HG03066 (cell line): ENCODE measurements around the gene TGFBR2.

Source experiments
- ATAC-seq: cut with Tn5 transposase; IDR thresholded peaks from one replicate; pipeline ENCODE4 v1.9.1; 2021; ENCODE audit warnings: low read depth; ENCODE audit not compliant: unreplicated experiment

Gene TGFBR2

GRCh38 chr3:30708472-30708871, 102.1 kb downstream of the TGFBR2 start:
- ATAC-seq: no peak

DNA sequence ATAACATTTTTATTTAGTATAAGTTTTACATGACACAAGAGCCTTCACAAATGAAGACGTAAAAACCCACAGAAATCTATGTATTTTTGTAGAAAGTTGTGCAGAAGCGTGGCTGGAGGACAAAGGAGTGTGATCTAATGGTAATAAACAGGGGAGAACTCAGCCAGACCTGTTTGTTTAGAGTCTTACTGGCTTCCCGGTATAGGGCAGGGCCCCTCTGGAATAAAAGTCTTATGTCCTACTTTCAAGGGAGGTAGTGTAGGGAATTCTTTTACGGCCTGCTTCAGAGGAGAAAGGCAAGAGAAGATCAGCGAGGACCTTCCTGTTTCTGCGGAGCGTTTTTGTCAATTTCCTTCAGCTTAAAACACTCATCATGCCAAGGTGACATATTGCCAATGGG, 103.6 kb downstream of the TGFBR2 start:
- no peak for ATAC-seq

- no peak for ATAC-seq
These were observed 104.8 kb downstream of the TGFBR2 start for GRCh38 chr3:30711151-30711550.

DNA sequence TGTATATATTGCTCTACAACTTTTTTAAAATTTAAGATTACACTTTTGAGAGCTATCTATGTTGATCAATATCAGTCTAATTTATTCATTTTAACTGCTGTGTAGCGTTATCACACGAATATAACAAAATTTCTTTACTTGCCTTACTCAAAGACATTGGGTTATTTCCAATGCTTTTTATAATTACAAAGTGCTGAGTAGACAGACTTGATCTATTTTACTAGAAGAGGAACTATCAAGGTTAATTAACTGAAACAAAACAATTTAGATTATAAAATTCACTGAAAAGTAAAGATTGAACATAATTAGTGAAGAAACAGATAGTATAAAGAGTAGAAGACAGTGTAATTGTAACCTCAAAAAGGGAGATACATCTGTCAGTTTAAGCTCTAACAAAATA, 105.5 kb downstream of the TGFBR2 start:
- no peak for ATAC-seq

- ATAC-seq: no peak
These were observed 106.6 kb downstream of the TGFBR2 start for GRCh38 chr3:30712991-30713390.

GRCh38 chr3:30713885-30714503, 107.6 kb downstream of the TGFBR2 start:
- no peak for ATAC-seq

DNA sequence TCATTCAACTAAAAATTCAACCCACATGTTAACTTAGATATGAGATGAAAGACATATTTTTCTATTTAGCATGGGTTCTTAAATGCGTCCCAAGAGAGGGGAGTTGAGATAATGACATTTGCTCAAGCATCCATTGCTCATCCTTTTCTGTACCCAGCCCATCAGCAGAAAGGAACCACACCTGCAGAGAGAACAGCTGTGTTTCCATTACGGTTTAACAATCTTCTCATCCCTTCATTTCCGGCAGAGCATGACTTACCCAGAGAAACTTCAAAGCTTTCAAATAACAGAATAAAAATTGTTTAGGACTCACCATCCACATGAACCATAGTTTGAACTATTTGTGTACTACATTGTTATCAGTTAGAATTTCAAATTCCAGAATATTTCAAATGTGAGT, 113.1 kb downstream of the TGFBR2 start:
- no peak for ATAC-seq

GRCh38 chr3:30720586-30721313, 114.3 kb downstream of the TGFBR2 start:
- ATAC-seq: no peak

GRCh38 chr3:30721314-30721634, 114.9 kb downstream of the TGFBR2 start:
- ATAC-seq: no peak

GRCh38 chr3:30723211-30723610, 116.8 kb downstream of the TGFBR2 start:
- no peak for ATAC-seq

DNA sequence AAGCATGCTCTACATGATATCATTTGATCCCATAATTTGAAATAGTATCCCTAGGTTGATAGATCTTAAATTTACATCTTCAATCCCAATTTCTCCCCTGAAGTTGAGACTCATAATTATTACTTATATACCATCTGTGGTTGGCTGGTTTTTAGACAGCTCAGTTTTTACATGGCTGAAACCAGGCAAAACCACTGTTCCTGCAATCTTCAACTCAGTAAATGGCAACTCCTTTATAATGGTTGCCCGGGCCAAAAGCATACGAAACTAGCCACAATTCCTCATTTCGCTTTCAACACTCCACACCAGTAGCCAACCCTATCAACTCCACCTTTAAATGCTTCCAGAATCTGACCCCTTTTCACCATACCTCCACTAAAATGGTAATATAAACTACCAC, 118.5 kb downstream of the TGFBR2 start:
- no peak for ATAC-seq

GRCh38 chr3:30728143-30728542, 121.7 kb downstream of the TGFBR2 start:
- no peak for ATAC-seq

DNA sequence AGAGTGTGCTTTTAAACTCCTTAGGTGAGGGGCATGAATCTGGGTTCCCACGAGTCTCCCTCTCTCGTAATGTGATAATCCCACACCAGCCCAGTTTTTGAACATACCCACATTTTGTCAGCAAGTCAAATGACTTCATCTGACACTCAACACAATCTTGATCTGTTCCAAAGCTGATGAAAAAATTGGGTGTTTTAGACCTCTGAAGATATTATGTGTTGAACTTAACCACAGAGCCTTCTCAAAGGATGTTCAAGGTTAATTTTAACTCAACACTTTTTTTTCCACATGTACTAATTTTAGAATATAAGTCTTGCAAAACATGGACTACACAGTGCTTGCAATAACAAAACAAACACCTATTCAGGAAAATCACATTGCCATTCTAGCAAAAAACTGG, 123.1 kb downstream of the TGFBR2 start:
- no peak for ATAC-seq

- no peak for ATAC-seq
These were observed 123.5 kb downstream of the TGFBR2 start for GRCh38 chr3:30729936-30730335.

DNA sequence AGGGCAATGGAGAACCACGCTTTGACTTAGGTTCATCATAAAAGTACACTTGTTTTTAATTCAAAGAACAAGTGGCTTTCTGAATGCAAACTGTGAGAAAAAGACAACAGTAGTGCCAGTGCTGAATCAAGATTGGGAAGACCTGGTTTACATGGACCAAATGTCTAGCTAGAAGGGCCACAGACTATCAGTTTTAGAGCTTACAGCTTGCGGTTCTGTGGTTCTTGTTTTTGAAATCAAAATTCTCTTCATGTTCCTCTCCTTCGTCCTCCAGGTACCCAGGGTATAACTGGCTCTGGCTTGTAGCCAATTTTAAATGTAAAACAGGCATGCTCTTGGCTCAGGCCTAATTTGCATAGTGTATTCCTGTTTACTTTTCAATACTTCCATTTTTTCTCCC, 124.6 kb downstream of the TGFBR2 start:
- no peak for ATAC-seq

GRCh38 chr3:30733209-30733608, 126.8 kb downstream of the TGFBR2 start:
- no peak for ATAC-seq

DNA sequence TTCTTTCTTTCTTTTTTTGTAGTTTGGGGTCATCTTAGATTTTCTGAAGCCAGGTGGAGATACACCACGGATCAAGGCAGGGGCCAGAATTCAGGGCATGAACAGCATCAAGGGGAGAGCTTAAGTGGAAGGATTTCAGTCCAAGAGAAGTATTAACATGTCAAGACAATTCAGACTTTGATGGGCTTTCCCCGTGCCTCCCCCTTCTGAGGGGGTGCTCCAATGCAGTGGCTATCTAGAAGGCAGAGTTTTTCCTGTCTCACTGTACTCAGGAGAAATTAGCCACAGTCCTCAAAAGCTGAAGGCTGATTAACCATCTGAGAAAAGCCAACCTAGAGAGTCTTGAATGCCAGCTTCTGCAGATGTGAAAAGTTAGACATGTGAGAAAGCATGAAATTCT, 127.3 kb downstream of the TGFBR2 start:
- no peak for ATAC-seq

DNA sequence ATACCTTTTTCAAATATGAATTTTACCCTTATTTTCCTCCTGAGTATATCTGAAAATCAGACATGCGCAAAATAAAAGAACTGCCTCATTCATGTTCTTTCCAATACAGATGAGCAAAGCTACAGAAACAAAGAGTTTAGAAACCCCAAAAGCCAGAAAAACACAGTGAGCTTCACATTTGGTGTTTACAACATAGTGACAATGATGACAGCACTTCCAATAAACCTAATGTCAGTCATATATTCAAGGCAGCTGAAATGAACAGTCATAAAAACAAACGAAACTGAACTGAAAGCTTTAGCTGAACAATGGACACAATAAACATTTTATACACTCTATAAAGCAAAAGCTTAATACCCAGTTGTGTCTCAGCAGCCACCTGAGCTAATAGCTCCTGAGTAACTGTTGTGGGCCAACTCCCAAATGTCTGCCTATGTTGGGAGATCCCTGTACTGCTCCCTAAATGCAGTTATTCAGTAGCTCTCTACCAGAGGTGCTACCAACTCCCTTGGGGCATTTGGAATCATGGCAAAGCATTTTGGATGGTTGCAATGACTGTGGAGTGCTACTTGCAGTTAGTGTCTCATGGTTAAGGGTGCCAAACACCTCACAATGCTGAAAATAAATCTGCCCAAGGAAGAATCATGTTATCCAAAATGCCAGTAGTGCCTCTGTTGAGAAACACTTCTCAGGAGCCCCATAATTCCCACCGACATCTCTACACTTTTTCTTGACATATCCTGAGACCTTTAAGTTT, 131.5 kb downstream of the TGFBR2 start:
- no peak for ATAC-seq

GRCh38 chr3:30738605-30739004, 132.2 kb downstream of the TGFBR2 start:
- ATAC-seq: no peak

GRCh38 chr3:30741889-30742288, 135.5 kb downstream of the TGFBR2 start:
- ATAC-seq: no peak

DNA sequence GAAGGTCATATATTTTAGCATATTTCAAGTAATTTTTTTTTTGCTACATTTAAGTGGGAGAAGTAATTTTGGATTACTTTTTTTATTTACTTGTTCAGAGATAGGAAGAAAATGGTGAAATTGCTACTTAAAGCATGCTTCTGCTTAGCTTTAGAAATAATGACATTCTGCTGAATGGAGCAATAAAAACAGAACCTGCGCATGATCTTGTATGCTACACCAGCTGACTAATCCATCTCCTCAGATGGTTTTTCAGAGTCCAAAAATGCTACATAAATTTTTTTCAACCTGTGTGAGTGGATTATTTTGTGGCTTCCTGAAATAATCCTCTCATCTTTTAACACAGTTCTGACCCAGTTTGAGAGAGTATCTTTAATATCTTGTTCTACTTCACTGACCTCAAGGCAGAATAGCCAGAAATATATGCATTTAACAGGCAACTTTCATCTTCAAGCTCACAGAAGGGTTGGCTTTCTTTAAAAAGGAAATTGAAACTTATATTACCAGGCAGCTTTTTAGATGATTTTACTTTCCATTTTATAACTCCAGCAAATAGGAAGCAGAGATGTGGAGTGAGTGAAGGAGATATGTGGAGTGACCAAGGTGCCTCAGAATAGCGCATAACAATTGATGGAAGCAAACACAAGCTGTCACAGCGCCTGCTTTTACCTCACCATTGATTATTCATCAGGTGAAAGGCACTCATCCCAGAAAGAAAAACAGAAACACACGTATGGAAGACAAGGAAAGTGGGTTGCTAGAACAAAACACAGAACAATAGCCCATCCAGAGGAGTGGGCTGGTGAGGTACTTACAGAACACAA, 136.6 kb downstream of the TGFBR2 start:
- no peak for ATAC-seq
